ENCODE results near the gene ZNF318. TPM values are rescaled to one million over a fixed set of nuclear protein-coding genes. Genes with fewer than 3 reads are reported as not detected.

The ZNF318 gene
- total RNA-seq, result 9.1 and 9.3 TPM in 2 replicates

GRCh38 chr6:43369174-43370002 is at the start of gene ZNF318:
ZNF318 (minus strand) TSS chr6:43369647; CDS start chr6:43369365, 282 bp downstream.

GRCh38 chr6:43308101-43308989 is 61.1 kb downstream of the ZNF318 start, which contains the start of gene CRIP3:
CRIP3 (minus strand) TSS chr6:43308826; CDS start chr6:43308792, 34 bp downstream.

DNA sequence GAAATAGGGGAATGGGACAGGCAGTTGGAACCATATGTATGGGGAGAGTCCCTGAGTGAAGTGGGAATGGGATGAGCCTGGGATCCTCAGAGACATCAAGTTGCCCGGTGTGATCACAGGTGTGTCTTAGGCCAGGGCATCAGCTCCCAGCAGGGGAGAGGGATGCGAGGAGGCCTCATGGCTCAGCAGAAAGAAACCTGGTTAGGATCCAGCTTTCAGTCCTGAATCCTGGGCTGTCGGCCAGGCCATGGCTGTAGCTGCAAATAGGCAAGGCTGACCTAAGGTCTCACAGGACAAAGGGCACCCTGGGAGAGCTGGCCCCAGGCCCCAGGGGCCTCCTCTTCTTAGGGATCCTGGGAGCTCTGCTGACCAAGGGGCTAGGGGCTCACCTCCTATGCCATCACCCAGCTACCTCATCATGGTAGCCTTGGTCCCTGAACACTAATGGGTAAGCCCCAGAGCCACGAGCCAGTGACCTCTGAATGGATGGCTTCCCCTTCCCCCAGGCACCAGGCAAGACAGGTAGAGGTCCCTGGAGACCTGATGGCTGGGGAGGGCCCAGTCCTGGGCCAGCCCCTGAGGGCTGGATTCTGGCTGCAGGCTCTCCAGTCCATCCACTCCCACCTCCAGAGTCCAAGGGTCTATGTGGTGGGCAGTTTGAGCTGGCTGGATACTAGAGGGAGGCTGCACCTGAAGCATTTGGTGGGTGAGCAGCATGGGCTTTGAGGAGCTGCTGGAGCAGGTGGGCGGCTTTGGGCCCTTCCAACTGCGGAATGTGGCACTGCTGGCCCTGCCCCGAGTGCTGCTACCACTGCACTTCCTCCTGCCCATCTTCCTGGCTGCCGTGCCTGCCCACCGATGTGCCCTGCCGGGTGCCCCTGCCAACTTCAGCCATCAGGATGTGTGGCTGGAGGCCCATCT is 71.5 kb downstream of the ZNF318 start, which contains the start of gene SLC22A7:
TSS of gene SLC22A7 (plus strand) at position 617 of the 921 bp plus-strand sequence. CDS start at position 716, 99 bp downstream.

Other genes starting within 250 kb of the ZNF318 start
- gene SRF, start 198.4 kb downstream of the ZNF318 start, total RNA-seq, result 12.8 and 19.8 TPM in 2 replicates
- gene CUL9, start 187.5 kb downstream of the ZNF318 start, total RNA-seq, result 34.5 and 44.2 TPM in 2 replicates
- gene DNPH1, start 140.2 kb downstream of the ZNF318 start, total RNA-seq, result 50.0 and 78.0 TPM in 2 replicates
- under 0.01 TPM in 1 of 2 replicates, not detected in the other for gene TTBK1, start 126.2 kb downstream of the ZNF318 start, total RNA-seq
- gene SLC22A7, start 71.4 kb downstream of the ZNF318 start, total RNA-seq, result not detected in 2 replicates
- 0.44 TPM in 1 of 2 replicates, not detected in the other for gene CRIP3, start 60.8 kb downstream of the ZNF318 start, total RNA-seq
- 20.1 and 23.7 TPM in 2 replicates for gene ABCC10, start 57.9 kb upstream of the ZNF318 start, total RNA-seq
- gene DLK2, start 85.9 kb upstream of the ZNF318 start, total RNA-seq, result 0.66 TPM in 1 of 2 replicates, not detected in the other
- gene TJAP1, start 107.9 kb upstream of the ZNF318 start, total RNA-seq, result 11.2 and 12.4 TPM in 2 replicates
- gene LRRC73, start 140.7 kb upstream of the ZNF318 start, total RNA-seq, result 0.15 and 0.50 TPM in 2 replicates
- 92.6 and 152 TPM in 2 replicates for gene YIPF3, start 147.3 kb upstream of the ZNF318 start, total RNA-seq
- 26.6 and 27.2 TPM in 2 replicates for gene POLR1C, start 147.4 kb upstream of the ZNF318 start, total RNA-seq
- gene XPO5, start 206.4 kb upstream of the ZNF318 start, total RNA-seq, result 15.4 and 22.3 TPM in 2 replicates
- gene POLH, start 206.5 kb upstream of the ZNF318 start, total RNA-seq, result 27.9 and 36.6 TPM in 2 replicates